HG02840 (cell line): Measurements from ENCODE around the gene HOXC9.

Experiments
- ATAC-seq: cut with Tn5 transposase; IDR thresholded peaks from one replicate; pipeline ENCODE4 v1.9.1; 2021; ENCODE audit warnings: mild to moderate bottlenecking, moderate library complexity, moderate number of reproducible peaks; ENCODE audit not compliant: unreplicated experiment, low FRiP score

The HOXC9 gene

DNA sequence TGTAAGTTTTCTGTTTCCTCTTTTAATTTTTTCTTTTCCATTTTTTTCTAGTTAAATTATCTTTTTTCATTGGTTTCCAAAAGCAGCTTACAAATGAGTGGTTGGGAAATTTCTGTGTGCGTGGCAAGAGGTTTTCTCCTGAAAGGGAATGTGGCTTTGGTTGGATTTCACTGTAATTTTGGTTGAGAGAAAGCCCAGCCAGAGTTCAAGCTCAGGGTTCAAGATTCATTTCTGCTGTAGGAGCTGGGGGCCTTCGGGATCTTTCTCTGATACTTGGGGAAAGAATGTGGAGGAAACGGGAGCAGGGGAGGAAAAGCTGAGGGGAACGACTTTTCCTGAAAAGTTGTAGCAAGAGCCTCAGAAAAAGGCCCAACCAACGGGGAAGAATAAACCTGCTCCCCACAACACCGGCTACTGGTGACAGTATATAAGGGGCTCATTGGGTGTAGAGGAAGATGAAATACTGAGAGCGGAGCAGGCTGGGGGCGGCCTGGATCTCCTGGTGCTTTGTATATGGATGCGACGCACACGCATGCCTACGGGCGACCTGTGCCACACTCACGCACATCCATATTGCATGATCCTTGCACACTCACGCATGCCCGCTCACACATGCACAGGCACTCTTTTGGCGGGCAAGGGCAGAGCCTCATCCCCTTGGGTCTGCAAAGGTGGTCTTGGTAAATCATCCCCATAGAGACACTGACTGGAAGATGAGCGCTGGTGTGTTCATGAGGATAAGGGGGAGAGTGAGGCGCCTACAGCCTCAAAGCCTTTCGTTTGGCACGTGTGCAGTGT, 13.1 kb upstream of the HOXC9 start:
- no peak for ATAC-seq

DNA sequence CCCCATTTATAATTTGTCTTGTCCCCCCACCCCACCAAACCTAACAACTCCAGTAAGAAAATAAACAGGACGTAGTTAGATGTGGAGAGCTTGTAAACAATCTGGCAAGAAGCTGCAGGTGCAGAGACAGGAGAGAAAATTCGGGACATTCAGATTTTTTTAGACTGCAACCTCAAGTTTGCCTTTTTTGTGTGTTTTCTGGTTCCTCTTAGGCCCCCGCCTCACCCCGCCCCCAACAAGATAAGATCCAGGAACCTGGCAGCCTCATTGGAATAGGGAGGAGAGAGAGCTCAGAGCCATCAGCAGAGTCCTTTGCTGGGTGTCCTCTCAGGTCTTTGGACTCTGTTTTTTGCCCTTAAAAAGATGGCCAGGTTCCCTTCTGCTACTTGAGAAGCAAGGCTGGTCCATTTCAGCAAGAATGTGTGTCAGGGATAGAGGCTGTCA, 12.2 kb upstream of the HOXC9 start:
- ATAC-seq = no peak

DNA sequence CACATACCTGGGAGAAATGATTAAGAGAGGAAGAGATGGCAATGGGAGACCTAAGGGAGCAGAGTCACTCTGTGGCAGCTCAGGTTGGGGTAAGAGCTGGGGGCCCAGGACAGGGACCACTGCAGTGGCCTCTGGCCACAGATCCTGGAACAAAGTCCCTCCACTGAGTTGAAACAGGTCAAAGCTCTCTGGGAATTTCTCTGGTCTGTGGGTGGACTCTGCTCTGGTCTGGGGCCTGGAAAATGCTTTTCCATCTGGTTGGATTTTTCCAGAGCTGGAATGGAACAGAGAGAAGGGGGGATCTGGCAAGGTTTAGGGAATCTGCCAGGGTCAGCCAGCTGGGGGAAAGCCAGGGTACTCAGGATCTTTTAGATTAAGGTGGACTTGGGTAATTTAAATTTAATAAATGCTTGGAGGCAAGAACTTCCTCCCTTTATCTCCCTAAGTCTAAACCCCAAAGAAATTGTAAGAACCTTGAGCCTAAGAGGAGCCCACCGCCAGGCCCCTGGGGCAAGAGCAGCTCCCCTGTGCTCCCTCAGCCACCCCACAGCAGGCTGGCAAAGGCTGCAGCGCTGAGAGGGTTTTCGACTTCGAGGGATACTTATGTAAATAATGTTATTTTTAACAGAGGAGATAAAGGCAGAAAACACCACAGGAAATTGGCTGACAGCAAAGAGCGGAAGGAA, 11.3 kb upstream of the HOXC9 start:
- no peak for ATAC-seq

DNA sequence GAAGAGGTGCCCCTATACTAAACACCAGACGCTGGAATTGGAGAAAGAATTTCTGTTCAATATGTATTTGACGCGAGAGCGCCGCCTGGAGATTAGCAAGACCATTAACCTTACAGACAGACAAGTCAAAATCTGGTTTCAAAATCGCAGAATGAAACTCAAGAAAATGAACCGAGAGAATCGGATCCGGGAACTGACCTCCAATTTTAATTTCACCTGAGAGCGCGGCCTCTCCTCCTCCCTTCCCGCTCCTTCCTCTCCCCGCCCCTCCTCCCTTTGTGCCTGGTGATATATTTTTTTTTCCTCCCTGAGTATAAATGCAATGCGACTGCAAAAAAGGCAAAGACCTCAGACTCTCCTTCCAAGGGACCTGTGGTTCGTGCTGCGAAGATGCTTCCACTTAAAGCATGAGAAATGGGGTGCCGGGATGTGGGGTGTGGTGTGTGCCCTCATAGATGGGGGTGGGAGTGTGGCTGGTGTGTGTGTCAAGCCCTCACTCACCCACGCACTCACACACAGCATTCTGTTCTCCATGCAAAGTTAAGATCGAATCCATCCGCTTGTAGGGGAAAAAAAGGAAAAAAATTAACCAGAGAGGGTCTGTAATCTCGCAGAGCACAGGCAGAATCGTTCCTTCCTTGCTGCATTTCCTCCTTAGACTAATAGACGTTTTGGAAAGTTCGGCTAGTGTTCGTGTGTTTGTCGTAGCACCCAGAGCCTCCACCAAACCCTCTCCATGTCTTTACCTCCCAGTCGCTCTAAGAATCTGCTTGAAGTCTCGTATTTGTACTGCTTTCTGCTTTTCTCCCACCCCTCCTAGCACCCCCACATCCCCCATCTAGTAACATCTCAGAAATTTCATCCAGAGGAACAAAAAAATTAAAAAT, 10.5 kb upstream of the HOXC9 start:
- no peak for ATAC-seq

DNA sequence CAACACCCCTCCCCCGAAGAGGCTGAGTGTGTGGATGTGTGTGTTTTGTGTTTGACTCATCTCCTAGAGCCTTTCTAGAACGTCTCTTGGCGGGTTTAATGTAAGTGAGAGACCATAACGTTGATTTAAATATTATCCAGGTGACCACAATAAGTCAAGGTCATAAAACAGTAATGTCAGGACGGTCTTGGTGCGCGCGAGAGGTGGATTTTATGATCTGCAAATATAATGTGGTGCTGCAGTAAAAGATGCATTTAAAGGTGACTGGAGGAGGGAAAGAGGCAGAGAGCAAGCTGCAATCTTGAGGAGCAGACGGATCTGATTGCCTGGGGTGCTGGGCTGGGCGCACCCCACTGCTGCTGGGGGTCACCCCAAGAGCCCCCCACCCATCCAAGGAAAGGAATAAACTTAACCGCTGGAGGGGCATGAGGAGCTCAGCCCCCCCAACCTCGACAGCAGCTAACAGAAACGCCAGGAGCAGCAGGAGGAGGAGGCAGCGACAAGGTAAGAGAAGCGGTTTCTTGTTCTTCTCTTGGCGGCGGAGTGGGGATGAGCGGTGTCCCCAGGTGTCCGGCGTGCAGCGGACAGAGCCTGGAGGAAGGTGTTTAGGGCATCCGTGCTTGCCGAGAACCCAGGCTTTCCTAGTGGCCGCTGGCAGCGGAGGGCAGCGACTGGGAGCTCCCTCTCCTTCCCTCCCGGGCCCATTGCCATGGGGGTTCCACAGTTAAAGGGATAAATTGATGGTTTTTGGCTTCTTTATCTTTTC, 9.5 kb upstream of the HOXC9 start:
- ATAC-seq = no peak

DNA sequence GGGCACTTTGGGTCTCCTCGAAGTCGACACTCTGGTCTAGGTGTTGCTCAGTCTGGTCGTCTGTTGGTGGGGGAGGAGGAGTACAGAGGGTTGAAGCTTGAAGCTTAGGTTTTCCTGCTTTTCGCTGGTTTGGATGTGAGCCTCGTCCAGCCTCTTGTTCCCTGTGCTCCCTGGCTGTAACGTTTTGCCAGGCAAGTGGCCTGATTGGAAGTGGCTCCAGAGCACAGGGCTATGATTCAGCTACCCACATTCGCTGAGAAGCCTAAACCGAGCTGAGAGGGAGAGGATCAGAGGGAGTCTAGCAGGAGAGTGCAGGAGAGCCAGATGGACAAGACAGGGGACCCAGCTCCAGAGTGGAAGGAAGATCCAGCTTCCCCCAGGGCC, 8.9 kb upstream of the HOXC9 start:
- no peak for ATAC-seq

DNA sequence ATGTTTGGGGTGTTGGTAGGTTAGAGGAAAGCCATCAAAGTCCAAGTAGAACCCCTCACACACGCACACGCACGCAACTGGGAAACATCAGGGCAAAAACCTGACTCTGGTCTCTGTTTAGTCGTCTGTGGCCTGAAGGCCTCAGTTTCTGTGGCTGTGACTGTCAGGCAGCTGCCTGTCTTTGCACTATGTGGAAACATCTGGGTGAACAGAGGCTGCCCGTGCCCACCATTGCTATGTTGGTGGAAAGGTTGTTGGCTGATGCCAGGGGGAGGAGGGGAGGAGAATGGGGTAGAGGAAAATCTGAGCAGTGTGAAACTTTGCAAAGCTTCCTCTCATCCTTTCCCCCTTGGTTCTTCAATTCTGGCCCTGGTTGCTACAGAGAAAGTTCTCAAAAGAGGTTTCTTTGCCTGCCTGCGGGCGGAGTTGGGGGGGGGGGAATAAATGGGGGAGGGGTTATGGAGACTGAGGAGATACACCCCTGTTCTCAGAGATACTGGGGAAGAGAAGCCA, 7.5 kb upstream of the HOXC9 start:
- ATAC-seq = no peak

DNA sequence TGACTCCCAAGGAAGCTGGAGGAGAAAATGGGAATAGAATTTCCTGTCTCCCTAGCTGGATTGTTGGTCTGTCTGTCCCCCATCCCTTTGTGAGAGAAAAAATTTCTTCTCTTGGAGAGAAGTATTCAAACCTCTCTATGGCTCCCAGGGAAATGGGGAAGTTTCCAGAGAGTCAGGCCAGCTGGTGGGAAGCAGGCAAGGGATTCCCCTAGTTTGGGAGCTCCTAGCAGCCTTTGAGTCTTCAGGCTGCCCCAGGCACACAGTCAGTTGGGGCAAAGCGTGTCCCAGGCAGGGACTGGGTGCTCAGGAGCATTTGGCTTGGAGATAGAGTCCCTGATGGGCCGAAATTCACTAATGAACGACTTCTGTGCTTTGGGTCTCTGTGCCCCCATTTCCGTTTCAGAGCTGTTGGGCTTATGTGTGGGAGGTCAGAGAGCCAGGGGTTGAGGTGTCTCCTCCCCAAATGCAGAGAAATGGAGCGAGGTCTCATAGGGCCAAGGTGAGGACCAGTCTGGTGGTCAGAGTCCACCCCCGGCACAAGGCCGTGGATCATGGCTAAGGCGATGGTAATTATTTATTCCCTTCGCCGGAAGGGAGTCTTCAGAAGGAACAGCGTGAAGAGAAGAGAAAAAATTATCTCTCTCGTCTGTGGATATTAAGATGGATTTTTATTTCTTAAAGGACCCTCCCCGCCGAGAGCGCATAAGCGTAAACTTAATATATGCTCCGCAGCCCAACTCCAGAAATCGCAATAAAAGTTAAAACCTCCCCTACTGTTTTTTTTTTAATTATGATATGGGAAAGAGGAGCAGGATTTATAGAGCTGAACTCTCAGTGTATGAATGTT, 6.6 kb upstream of the HOXC9 start:
- no peak for ATAC-seq

DNA sequence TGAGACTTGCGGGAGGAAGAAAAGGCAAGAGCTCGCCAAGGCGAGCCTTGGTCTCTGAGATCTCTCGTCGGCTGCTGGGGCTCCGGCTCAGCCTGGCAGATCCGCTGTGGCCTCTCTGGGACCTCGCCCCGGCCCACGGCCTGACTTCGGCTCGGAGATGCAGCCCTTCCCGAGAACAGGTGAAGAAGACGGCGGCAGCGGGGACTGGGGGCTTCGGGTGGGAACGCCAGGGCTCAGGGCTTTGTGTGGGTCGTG, 6.0 kb upstream of the HOXC9 start:
- ATAC-seq = no peak

DNA sequence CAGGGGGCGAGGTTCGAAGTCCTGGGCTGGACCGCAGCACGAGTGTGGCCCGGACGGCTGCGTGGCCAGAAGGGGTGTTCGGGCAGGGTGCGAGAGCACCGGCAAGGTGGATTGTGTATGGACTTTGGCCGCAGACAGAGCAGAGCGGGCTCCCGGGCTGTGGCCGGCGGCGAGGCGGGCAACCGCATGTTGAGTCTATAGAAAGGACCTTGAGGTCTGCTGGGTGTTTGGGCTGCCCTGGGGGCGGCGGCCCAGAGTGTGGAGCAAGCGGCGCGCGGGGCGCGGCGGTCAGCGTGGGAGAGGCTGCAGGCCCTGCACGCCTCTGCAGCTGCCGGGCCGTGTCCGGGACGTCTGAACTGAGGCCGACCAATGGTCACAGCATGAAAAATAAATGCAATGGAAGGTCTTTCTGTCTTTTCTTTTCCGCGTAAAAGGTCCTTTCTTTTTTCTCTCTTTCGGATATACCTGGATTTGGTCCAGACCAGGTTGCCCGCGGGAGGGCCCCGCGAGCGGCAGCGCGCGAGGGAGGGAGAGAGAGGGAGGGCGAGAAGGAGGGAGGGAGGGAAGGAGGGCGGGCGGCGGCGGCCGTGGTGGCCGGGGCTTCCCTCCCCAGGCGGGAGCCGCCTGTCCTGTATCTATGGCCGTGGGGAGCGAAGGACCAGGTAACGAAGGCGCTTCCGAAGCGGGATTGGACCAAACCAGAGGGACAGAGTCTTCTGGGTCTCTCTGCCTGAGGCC, 5.5 kb upstream of the HOXC9 start:
- ATAC-seq = no peak

DNA sequence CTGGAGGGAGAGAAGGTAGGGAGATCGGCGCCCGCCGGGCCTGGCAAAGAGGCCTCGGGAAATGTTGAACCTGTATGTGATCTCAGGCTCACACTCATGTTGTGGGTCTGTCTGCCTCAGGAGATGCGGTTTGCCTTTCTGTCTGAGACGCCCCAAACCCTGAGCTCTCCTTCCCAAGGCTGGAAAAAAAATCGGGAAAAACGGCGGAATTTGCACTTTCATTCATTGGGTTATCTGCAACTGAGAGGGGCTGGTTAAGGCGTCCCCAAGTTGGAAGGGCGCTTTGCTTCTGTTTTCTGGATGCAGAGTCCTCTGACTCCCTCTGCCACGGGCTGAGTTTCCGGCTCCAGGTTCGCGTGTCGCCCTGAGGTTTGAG, 5.0 kb upstream of the HOXC9 start:
- no peak for ATAC-seq

DNA sequence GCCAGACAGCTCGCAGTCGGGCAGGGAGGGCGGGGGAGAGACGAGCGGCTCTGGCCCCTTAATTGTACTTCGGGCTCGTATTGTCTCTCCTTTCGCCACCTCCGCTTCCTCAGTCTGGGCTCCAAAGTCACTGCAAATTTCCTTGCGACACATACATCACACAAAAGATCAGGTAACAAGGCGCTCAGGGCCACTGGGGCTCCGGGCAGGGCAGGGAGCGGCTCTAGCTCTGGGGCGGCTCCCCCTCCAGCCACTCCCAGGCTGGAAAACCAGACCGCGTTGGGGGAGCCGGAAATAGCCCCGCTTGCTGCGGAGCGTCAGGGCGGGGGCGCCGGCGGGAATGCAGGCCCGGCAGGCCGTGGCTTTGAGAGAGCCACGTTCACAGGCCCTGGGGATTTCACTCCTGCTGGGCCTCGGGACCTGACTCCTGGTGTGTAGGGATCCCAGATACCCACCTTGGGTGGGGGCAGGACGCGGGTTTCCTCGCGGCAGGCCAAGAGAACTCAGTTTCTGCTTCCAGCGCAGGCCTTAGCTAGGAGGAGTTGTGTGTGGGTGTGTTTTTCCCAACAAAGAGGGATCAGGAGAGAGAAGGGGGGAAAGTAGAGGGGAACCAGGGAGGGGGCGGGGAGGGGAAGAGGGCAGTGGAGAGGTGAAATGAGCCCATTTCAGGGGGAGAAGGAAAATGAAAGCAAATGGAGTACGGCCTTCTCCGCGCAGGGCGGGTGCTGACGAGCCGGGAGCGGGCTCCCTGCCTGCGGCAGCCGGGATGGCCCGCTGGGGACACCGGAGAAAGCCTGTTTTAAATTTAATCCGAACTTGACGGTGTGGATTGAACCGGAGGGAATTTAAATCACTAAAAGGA, 4.4 kb upstream of the HOXC9 start:
- no peak for ATAC-seq

DNA sequence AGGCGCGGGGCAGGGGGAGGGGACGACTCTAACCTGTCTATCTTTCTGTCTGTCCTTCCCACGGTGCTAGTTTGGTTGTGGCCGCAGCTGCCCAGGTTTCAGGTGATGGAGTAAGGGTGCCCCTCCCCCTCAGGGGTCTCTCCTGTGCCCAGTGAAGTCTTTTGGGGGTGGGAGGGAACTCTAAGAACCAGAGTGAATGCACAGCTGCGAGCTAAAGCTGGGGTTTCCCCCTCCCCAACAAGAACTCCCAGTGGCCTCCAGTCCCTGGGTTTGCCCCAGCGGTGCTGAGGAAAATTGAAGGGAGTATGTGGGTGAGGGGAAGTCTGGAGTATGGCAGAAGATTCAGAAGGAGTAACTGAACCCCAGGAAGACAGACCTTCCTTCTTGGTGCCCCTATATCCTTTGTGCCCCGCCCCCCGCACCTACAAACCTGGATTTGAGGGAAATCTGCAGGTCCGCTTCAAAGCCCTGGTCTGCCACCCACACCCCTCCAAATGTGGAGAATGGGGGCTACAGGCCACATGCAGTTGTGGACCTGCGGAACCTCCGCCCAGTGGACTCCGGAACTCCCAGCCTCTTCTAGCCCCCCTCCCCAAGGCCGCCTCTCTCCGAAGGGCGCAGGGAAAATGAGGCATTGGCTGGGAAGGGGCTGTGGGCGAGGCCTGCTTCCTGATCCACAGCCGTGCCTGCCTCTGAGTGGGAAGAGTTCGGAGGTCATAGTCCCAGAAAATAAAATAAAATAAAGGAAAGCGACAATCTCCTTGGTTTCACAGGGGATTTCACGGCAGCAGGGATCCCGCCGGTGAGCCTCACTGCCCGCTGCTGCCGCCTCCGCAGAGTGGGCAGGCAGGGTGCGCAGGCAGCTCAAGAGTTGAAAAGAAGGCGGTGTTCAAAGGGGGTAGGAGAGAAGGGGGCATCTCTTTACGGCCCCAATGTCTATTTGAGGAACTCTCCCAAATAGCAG, 3.4 kb upstream of the HOXC9 start:
- ATAC-seq = no peak

DNA sequence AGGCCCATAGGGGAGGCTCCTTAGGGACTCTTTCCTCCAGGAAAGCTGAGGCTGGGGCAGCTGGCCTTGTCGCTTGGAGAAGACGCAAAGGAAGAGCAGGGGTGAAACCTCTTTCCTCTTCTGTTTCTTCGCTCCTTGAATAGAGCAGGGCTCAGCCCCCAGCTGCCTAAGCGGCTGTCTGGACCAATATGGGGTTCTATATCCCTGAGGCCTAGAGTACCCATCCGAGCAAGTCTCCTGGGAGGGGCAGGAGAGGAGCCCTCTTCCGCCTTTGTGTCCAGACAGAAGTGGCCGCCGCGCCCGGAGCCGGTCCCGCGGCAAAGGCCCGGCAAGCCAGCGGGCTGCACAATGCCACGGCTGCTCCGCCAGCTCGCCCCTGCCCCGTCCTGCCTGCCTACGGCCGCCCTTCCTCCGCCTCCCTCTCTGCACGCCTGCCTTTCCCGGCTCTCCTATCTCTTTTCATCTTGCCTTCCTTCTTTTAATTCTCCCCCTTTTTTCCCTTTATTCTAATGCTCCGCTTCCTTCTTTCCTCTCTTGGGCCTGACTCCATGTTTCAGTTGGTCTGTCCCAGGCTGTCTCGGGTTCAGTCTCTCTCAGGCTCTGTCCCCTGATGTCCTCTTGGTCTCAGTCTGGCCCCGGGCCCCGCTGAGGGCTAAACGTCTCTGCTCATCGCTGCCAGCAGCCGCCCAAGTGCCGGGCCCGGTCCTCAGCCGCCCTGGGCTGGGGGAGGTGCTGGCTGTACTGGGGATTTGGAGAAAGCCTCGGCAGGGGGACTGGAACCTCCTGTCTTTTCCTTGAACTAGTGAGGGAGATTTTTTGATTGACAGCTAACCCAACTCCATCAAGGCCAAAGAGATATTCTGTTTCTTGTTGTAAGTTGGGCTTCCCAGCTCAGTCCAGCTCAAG, 2.5 kb upstream of the HOXC9 start:
- no peak for ATAC-seq

DNA sequence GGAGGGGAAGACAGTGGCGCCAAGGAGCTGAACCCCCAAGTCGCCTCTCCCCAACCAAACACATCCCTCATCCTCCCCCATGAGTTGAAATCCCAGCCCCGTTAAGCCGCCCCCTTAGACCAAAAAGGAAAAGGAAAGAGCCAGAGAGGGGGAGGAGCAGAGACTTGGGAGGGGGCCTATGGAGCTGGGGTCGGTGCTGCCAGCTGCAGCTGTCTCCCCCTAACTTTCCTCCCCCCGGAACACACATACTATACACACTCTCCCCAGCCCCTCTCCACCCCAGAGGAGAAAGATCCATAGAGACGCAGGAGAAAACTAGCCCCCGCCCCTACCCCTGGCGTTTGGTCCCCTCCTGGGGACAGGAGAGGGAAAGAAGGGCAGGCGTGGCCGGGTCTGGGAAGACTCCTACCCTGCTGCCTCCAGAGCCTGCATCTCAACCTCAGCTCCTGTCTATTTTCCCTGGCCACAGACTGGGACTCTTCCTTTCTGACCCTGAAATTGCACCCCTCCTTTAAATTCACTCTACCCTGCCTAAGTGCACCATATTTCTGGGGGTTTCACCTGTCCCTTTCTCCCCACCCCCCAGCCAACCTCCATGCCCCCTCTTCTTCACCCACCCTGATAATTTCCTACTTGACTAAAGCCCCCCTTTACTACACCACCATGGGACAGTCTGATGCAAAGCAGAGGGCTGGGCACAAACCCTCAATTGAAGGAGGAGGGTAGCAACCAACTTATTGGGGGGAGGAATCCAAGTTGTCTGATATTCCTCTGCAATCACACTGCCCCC, 1.7 kb upstream of the HOXC9 start:
- no peak for ATAC-seq
